Peyer's patch (tissue), 4 donors: Measurements from ENCODE around the gene ANKS6.

ENCODE experiments used
- POLR2A ChIP-seq, 2 donors: fragments of 450-650 bp; IDR thresholded peaks; one replicate each; pipeline ENCODE4 v1.5.1; 2017; ENCODE audit warnings: antibody characterized with exemption in 2 of 2, mild to moderate bottlenecking in 2 of 2, moderate library complexity in 2 of 2
- TF ChIP-seq, protein P1 (sequence below), 6 experiments: fragments of 450-650 bp in 4 of 6; fragments of 200-600 bp in 2 of 6; sonication (generic) in 1 of 6; IDR thresholded peaks; one replicate each; pipeline ENCODE4 v1.5.1; 2017 to 2019; ENCODE audit warnings: antibody characterized with exemption in 6 of 6, mild to moderate bottlenecking in 3 of 6, moderate library complexity in 1 of 6

DNA sequence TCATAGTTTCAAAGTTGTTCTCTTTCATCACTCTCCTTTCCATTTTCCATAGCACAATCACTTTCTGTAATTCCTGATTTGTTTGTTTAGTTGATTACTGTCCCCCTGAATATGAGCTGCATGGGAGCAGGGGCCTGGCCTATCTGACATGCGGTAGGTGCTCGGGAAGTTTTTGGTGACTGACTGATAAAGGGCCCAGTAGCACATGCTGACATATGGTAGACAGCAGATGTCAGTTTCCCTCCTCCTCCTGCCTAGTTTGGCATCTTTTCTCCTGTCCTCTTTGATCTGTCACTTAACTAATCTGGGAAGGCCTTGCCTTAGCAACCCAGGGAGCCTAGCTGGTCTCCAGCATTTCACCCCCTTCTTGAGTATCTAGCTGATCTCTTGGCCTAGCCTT, 25.5 kb upstream of the ANKS6 start:
- TF ChIP-seq, protein P1, sequence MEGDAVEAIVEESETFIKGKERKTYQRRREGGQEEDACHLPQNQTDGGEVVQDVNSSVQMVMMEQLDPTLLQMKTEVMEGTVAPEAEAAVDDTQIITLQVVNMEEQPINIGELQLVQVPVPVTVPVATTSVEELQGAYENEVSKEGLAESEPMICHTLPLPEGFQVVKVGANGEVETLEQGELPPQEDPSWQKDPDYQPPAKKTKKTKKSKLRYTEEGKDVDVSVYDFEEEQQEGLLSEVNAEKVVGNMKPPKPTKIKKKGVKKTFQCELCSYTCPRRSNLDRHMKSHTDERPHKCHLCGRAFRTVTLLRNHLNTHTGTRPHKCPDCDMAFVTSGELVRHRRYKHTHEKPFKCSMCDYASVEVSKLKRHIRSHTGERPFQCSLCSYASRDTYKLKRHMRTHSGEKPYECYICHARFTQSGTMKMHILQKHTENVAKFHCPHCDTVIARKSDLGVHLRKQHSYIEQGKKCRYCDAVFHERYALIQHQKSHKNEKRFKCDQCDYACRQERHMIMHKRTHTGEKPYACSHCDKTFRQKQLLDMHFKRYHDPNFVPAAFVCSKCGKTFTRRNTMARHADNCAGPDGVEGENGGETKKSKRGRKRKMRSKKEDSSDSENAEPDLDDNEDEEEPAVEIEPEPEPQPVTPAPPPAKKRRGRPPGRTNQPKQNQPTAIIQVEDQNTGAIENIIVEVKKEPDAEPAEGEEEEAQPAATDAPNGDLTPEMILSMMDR (IDR thresholded peaks at IDR 0.05): no peak
- TF ChIP-seq POLR2A (IDR thresholded peaks at IDR 0.05): no peak
